Peyer's patch (tissue), 4 donors: ENCODE measurements around the gene MARCHF11.

Source experiments
- CTCF ChIP-seq, 6 experiments: fragments of 450-650 bp in 4 of 6; fragments of 200-600 bp in 2 of 6; sonication (generic) in 1 of 6; IDR thresholded peaks; one replicate each; pipeline ENCODE4 v1.5.1; 2017 to 2019; ENCODE audit warnings: antibody characterized with exemption in 6 of 6, mild to moderate bottlenecking in 3 of 6, moderate library complexity in 1 of 6
- POLR2A ChIP-seq, 2 donors: fragments of 450-650 bp; IDR thresholded peaks; one replicate each; pipeline ENCODE4 v1.5.1; 2017; ENCODE audit warnings: antibody characterized with exemption in 2 of 2, mild to moderate bottlenecking in 2 of 2, moderate library complexity in 2 of 2

- TF ChIP-seq CTCF (IDR thresholded peaks at IDR 0.05), result no peak
- no peak for TF ChIP-seq POLR2A (IDR thresholded peaks at IDR 0.05)
Observed at GRCh38 chr5:16033187-16033925, 146.2 kb downstream of the MARCHF11 start.
